A549 (cell line): Measurements from ENCODE around the gene TMEM179. TPM values are rescaled to one million over a fixed set of nuclear protein-coding genes. Genes with fewer than 3 reads are reported as not detected.

Experiments used
- ATAC-seq, 2 experiments: fragments of 200-7000 bp in 1 of 2; fragments of >200 bp in 1 of 2; cut with Nextera tagmentation in 1 of 2; cut with Tn5 transposase in 1 of 2; 3 replicates each; pipeline versions ENCODE4 v1.8.0 to v1.9.1; 2018 to 2020; ENCODE audit warnings: mild to moderate bottlenecking in 1 of 2, moderate library complexity in 1 of 2
- CTCF ChIA-PET: fragments of 300-600 bp; sonication (Branson Sonifier 250); formaldehyde crosslinking; extraction: SDS; loops from one replicate; lab custom pipeline; 2021; ENCODE audit warnings: antibody characterized with exemption, inconsistent platforms; lab: Yijun Ruan, JAX
- POLR2A ChIA-PET: fragments of 350-600 bp; formaldehyde crosslinking; extraction: SDS; loops from one replicate; lab custom pipeline; 2021; ENCODE audit warnings: antibody characterized with exemption, inconsistent platforms; lab: Yijun Ruan, JAX
- DNase-seq, 2 experiments: peaks; one replicate each; pipeline versions ENCODE4 v3.0.0 to v3.0.0-alpha.2; 2011 to 2016; ENCODE audit warnings: low read depth in 1 of 2, low spot score in 1 of 2
- FAIRE-seq: peaks from 2 replicates; lab custom pipeline; 2011; peaks lifted over from hg19 to GRCh38; lab: Jason Lieb, UNC
- H3K27ac ChIP-seq, 2 experiments: fragments of >200 bp; sonication (Bioruptor Twin); formaldehyde crosslinking; 3 replicates each; pipeline ENCODE4 v1.5.1; 2016 to 2017
- H3K4me1 ChIP-seq: fragments of >200 bp; sonication (Bioruptor Twin); formaldehyde crosslinking; 3 replicates; pipeline ENCODE4 v1.6.1; 2016
- H3K4me2 ChIP-seq: fragments of >200 bp; sonication (Bioruptor Twin); formaldehyde crosslinking; 3 replicates; pipeline ENCODE4 v1.6.1; 2016
- H3K4me3 ChIP-seq: fragments of >200 bp; sonication (Bioruptor Twin); formaldehyde crosslinking; 3 replicates; pipeline ENCODE4 v1.5.1; 2016
- H3K9me3 ChIP-seq: fragments of >200 bp; sonication (Bioruptor Twin); formaldehyde crosslinking; 3 replicates; pipeline ENCODE4 v1.6.1; 2016
- ATOH8 ChIP-seq: fragments of 250-450 bp; sonication (Bioruptor Pico); IDR thresholded peaks from 2 replicates; pipeline ENCODE4 v1.5.0; 2020; ENCODE audit warnings: low read depth, mild to moderate bottlenecking, moderate library complexity
- BHLHE40 ChIP-seq: IDR thresholded peaks from 2 replicates; pipeline ENCODE4 v1.6.1; 2012; ENCODE audit warnings: low read depth, low read length, inconsistent platforms
- CHD2 ChIP-seq: fragments of 150-350 bp; IDR thresholded peaks from 2 replicates; pipeline ENCODE4 v1.6.1; 2014; ENCODE audit warnings: low read length; ENCODE audit not compliant: partially characterized antibody
- CHD4 ChIP-seq: fragments of 200-600 bp; sonication (generic); IDR thresholded peaks from 2 replicates; pipeline ENCODE4 v1.6.1; 2016; ENCODE audit warnings: antibody characterized with exemption, mild to moderate bottlenecking, borderline replicate concordance
- FOSB ChIP-seq: fragments of 250-450 bp; sonication (Bioruptor Pico); IDR thresholded peaks from 2 replicates; pipeline ENCODE4 v1.5.0; 2020; ENCODE audit warnings: mild to moderate bottlenecking, moderate library complexity
- FOSL2 ChIP-seq, 2 experiments: fragments of 450-650 bp in 1 of 2; fragments of >200 bp in 1 of 2; sonication (Bioruptor Twin) in 1 of 2; formaldehyde crosslinking; IDR thresholded peaks; 2 replicates each; pipeline versions ENCODE4 v1.5.0 to v1.6.1; 2016 to 2020; ENCODE audit warnings: mild to moderate bottlenecking in 1 of 2, moderate library complexity in 1 of 2
- FOXS1 ChIP-seq: fragments of 250-450 bp; sonication (Bioruptor Pico); IDR thresholded peaks from 2 replicates; pipeline ENCODE4 v1.5.0; 2020; ENCODE audit warnings: mild to moderate bottlenecking, moderate library complexity
- GATA3 ChIP-seq: IDR thresholded peaks from 2 replicates; pipeline ENCODE4 v1.6.1; 2012; ENCODE audit warnings: borderline replicate concordance
- HOXA7 ChIP-seq: fragments of 250-450 bp; sonication (Bioruptor Pico); IDR thresholded peaks from 2 replicates; pipeline ENCODE4 v1.5.0; 2020; ENCODE audit warnings: mild to moderate bottlenecking, moderate library complexity
- HOXB5 ChIP-seq: fragments of 250-450 bp; sonication (Bioruptor Pico); IDR thresholded peaks from 2 replicates; pipeline ENCODE4 v1.5.0; 2020; ENCODE audit warnings: mild to moderate bottlenecking, moderate library complexity
- KDM1A ChIP-seq: fragments of 200-600 bp; sonication (generic); IDR thresholded peaks from 2 replicates; pipeline ENCODE4 v1.6.1; 2016; ENCODE audit warnings: low read depth, mild to moderate bottlenecking
- MAZ ChIP-seq: fragments of 150-350 bp; IDR thresholded peaks from 2 replicates; pipeline ENCODE4 v1.6.1; 2014; ENCODE audit warnings: antibody characterized with exemption, low read depth, low read length, borderline replicate concordance
- MYC ChIP-seq: IDR thresholded peaks from 2 replicates; pipeline ENCODE4 v1.6.1; 2012; ENCODE audit warnings: mild to moderate bottlenecking, inconsistent platforms, low read length, improper control_type of control experiment, borderline replicate concordance
- NFE2L2 ChIP-seq: fragments of 150-350 bp; conservative IDR thresholded peaks from 2 replicates; pipeline ENCODE4 v1.6.1; 2014; ENCODE audit warnings: low read length
- NPAS2 ChIP-seq: fragments of 250-450 bp; sonication (Bioruptor Pico); IDR thresholded peaks from 2 replicates; pipeline ENCODE4 v1.8.0; 2022; ENCODE audit warnings: mild to moderate bottlenecking, moderate library complexity, borderline replicate concordance
- NR3C1 ChIP-seq: fragments of >200 bp; sonication (Bioruptor Twin); formaldehyde crosslinking; IDR thresholded peaks from 3 replicates; pipeline ENCODE4 v1.6.1; 2017
- PBX3 ChIP-seq: IDR thresholded peaks from 2 replicates; pipeline ENCODE4 v1.6.1; 2012
- POLR2A ChIP-seq: IDR thresholded peaks from 2 replicates; pipeline ENCODE4 v1.6.1; 2012; ENCODE audit warnings: mild to moderate bottlenecking, low read length
- RARB ChIP-seq: fragments of 250-450 bp; sonication (Bioruptor Pico); IDR thresholded peaks from 2 replicates; pipeline ENCODE4 v1.8.0; 2021; ENCODE audit warnings: mild to moderate bottlenecking, moderate library complexity
- RCOR1 ChIP-seq: fragments of 150-350 bp; IDR thresholded peaks from 2 replicates; pipeline ENCODE4 v1.6.1; 2014; ENCODE audit warnings: antibody characterized with exemption, low read length, low read depth
- RFX5 ChIP-seq: fragments of 450-650 bp; IDR thresholded peaks from 2 replicates; pipeline ENCODE4 v1.7.1; 2014; ENCODE audit warnings: antibody characterized with exemption, mild to moderate bottlenecking, moderate library complexity
- RNF2 ChIP-seq: fragments of 200-600 bp; sonication (generic); IDR thresholded peaks from 2 replicates; pipeline ENCODE4 v1.6.1; 2016; ENCODE audit warnings: low read depth, mild to moderate bottlenecking, antibody characterized with exemption, moderate library complexity, borderline replicate concordance
- SMC3 ChIP-seq: fragments of >200 bp; sonication (Bioruptor Twin); formaldehyde crosslinking; IDR thresholded peaks from 3 replicates; pipeline ENCODE4 v1.6.1; 2018; ENCODE audit warnings: inconsistent platforms
- ZC3H11A ChIP-seq: fragments of 450-650 bp; IDR thresholded peaks from 2 replicates; pipeline ENCODE4 v1.6.1; 2014; ENCODE audit warnings: antibody characterized with exemption, mild to moderate bottlenecking
- ZSCAN20 ChIP-seq: fragments of 250-450 bp; sonication (Bioruptor Pico); IDR thresholded peaks from 2 replicates; pipeline ENCODE4 v1.8.0; 2022; ENCODE audit warnings: mild to moderate bottlenecking, moderate library complexity
- WGBS: methylation state at CpG from one replicate; pipeline ENCODE4 v1.1.6; 2017; ENCODE audit errors: missing lambda C conversion rate; 5-methylcytosine and 5-hydroxymethylcytosine counted together
- polyA plus RNA-seq, 4 experiments: library from polyadenylated mRNA; depleted of rRNA in 3 of 4; stranded (reverse); fragments of >200 nt; fragmentation: RNase III in 1 of 4; extraction: RNeasy Plus Mini Kit Qiagen cat#74134 plus additional on column Dnase treatment in 1 of 4; gene quantifications; 2 replicates in 3 of 4; 3 replicates in 1 of 4; pipeline ENCODE4 v1.2.3, GENCODE V29; 2011 to 2017
- TF ChIP-seq, protein P1 (sequence below): fragments of >200 bp; sonication (Bioruptor Twin); formaldehyde crosslinking; IDR thresholded peaks from 3 replicates; pipeline ENCODE4 v1.5.1; 2016

Gene TMEM179
- polyA plus RNA-seq, 2 of the 4 experiments (the other 2 are of a cell fraction): 0.63 TPM; not detected in 1

DNA sequence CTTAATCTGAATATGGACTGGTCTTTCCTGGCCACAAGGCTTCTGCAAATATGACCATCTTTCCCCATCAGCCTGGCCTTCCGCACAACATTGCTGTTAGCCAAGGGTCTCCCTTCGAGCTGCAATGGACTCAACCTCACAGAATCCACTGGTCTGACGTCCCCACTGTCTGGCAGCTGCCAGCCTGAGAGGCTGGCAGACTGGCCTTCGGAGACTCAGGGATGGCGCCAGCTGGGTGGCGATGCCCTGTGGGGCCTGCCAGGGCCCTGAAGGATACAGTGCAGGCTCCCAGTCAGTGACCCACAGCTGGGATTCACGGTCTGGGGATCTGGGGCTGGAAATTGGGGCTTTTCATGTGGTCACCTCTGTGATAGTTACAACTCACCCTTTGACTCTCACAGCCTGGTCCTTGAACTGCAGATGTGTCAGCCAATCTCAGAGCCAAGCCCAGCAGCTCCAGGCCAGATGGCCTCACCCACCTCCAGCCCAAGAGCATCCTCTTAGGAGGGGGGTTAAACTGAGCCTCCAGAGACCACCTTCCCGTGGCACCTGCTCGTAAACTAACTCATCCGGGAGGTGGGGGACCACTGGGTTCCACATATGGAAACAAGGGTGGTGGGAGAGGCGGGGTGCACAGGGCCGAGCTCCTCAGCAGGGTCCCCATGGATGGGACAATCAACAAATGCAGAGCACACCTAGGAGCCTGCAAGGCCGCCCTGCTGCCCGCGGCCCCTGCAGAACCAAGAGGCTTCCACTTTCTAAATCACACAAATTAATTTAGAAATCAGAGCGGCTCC, 46.1 kb downstream of the TMEM179 start:
- ChIA-PET POLR2A (no interaction called here), CTCF (interaction anchor here (0.8 to 12.1 kb wide), 8 partner anchors 8 to 480 kb away, joined by 3 to 112 read pairs (median 3); no protein-coding TSS in a partner anchor)
- TF ChIP-seq, protein P1, sequence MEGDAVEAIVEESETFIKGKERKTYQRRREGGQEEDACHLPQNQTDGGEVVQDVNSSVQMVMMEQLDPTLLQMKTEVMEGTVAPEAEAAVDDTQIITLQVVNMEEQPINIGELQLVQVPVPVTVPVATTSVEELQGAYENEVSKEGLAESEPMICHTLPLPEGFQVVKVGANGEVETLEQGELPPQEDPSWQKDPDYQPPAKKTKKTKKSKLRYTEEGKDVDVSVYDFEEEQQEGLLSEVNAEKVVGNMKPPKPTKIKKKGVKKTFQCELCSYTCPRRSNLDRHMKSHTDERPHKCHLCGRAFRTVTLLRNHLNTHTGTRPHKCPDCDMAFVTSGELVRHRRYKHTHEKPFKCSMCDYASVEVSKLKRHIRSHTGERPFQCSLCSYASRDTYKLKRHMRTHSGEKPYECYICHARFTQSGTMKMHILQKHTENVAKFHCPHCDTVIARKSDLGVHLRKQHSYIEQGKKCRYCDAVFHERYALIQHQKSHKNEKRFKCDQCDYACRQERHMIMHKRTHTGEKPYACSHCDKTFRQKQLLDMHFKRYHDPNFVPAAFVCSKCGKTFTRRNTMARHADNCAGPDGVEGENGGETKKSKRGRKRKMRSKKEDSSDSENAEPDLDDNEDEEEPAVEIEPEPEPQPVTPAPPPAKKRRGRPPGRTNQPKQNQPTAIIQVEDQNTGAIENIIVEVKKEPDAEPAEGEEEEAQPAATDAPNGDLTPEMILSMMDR: no peak
- TF ChIP-seq MAZ: no peak
- no peak for TF ChIP-seq RARB (CRISPR knock-in tag)
- no peak for TF ChIP-seq RNF2
- no peak for TF ChIP-seq FOSL2 (IDR thresholded peaks at IDR 0.05)
- no peak for TF ChIP-seq FOSL2 (CRISPR knock-in tag; IDR thresholded peaks at IDR 0.05)
- no peak for TF ChIP-seq NFE2L2
- TF ChIP-seq HOXB5 (CRISPR knock-in tag): no peak
- TF ChIP-seq RCOR1: no peak
- no peak for TF ChIP-seq NR3C1
- no peak for TF ChIP-seq ATOH8 (CRISPR knock-in tag)
- TF ChIP-seq FOSB (CRISPR knock-in tag): no peak
- H3K4me1 ChIP-seq: peaks cover under 1% of the 10 kb centered on the region; the same call in 1 of the 3 replicates
- no peak for ATAC-seq
- 62% methylated on average over 10 of the region's 16 CpGs for WGBS
- no peak overlapping the region for H3K27ac ChIP-seq
- no peak for FAIRE-seq
- H3K4me3 ChIP-seq: no peak overlapping the region
- DNase-seq: no peak
- H3K4me2 ChIP-seq: no peak overlapping the region
- no peaks in the 10 kb centered on the region for H3K9me3 ChIP-seq

DNA sequence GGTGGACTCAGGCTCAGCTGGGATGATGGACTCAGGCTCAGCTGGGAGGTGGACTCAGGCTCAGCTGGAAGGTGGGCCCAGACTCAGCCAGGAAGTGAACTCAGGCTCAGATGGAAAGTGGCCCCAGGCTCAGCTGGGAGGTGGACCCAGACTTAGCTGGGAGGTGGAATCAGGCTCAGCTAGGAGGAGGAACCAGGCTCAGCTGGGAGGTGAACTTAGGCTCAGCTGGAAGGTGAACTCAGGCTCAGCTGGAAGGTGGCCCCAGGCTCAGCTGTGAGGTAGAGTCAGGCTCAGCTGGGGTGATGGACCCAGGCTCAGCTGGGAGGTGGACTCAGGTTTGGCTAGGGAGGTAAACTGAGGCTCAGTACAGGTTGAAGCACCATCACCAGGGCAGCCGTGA, 46.8 kb downstream of the TMEM179 start:
- WGBS: 88% methylated on average over 1 of the region's 1 CpG
- no peak for ATAC-seq

More for the DNA sequence above, 46.8 kb downstream of the TMEM179 start:
- H3K4me3 ChIP-seq: no peak overlapping the region
- H3K4me1 ChIP-seq: no peaks in the 10 kb centered on the region
- TF ChIP-seq POLR2A (no peak), PBX3 (no peak), FOXS1 (CRISPR knock-in tag) (no peak), NFE2L2 (no peak), RFX5 (no peak), GATA3 (no peak), ZSCAN20 (CRISPR knock-in tag) (no peak), MYC (no peak), KDM1A (no peak), RNF2 (no peak), CHD4 (no peak), ZC3H11A (no peak), HOXA7 (CRISPR knock-in tag) (no peak), SMC3 (no peak), NPAS2 (CRISPR knock-in tag) (no peak), CHD2 (no peak), BHLHE40 (no peak)
- TF ChIP-seq, protein P1: no peak
- no peak for FAIRE-seq
- no peak for DNase-seq
- CTCF ChIA-PET: interaction anchor here (1.0 to 12.1 kb wide), 5 partner anchors 7 to 479 kb away, joined by 3 to 112 read pairs (median 4); no protein-coding TSS in a partner anchor
- POLR2A ChIA-PET: no interaction called here
- H3K9me3 ChIP-seq: no peaks in the 10 kb centered on the region
- H3K4me2 ChIP-seq: no peak overlapping the region
- H3K27ac ChIP-seq: no peak overlapping the region
